Mucosa of descending colon (tissue), 3 donors: ENCODE results near the gene MAGEE2. TPM values are rescaled to one million over a fixed set of nuclear protein-coding genes. Genes with fewer than 3 reads are reported as not detected.
"Not testable (repeated sequence)": the region's sequence is repeated elsewhere in the genome, so short reads cannot be mapped to it uniquely, and the experiment has no call there.

ENCODE experiments used
- ATAC-seq: fragments of 200-7000 bp; cut with Tn5 transposase; one replicate; pipeline ENCODE4 v1.9.1; 2020; ENCODE audit warnings: mild to moderate bottlenecking, moderate library complexity
- DNase-seq, 3 donors: peaks; one replicate each; pipeline ENCODE4 v3.0.0-alpha.2; 2020
- H3K36me3 ChIP-seq: fragments of 200-600 bp; one replicate; pipeline ENCODE4 v1.8.0; 2021; ENCODE audit warnings: low read depth, mild to moderate bottlenecking
- H3K4me1 ChIP-seq: fragments of 200-600 bp; one replicate; pipeline ENCODE4 v1.8.0; 2021; ENCODE audit warnings: low read depth, mild to moderate bottlenecking
- H3K4me3 ChIP-seq: fragments of 200-600 bp; one replicate; pipeline ENCODE4 v1.8.0; 2021; ENCODE audit warnings: mild to moderate bottlenecking
- H3K9me3 ChIP-seq: fragments of 200-600 bp; one replicate; pipeline ENCODE4 v1.8.0; 2021; ENCODE audit warnings: mild to moderate bottlenecking
- CTCF ChIP-seq: fragments of 200-600 bp; IDR thresholded peaks from one replicate; pipeline ENCODE4 v1.8.0; 2022; ENCODE audit warnings: antibody characterized with exemption, mild to moderate bottlenecking
- intact Hi-C, 2 donors: fragments of 100-400 bp; cut with DNase I in 1 of 2; cut with micrococcal nuclease in 1 of 2; formaldehyde crosslinking; loops; one replicate each; pipeline versions ENCODE4 v1.11.0 to v1.11.1; 2022; cut with DNase I, micrococcal nuclease
- long read RNA-seq, 2 donors: library from polyadenylated mRNA; unstranded; transcript quantifications; one replicate each; pipeline ENCODE4 v2.0.0, GENCODE V29; 2019 to 2021
- total RNA-seq, 3 donors: library from RNA; stranded (reverse); fragmentation: NEBNext Ultra II Directional in 2 of 3; extraction: Animal tissue kit (Norgen Biotek cat#: 25700) in 2 of 3; gene quantifications; one replicate each; pipeline versions ENCODE4 v1.2.1 to v1.2.4, GENCODE V29; 2021 to 2023
- donor health status: DM: no; HTN: no; CAD: no; lungs with moderate emphysema.
- donor health status: DM: no; HTN: no; CAD: no.
- donor health status: DM: no; HTN: yes; CAD: no.

MAGEE2 gene, protein sequence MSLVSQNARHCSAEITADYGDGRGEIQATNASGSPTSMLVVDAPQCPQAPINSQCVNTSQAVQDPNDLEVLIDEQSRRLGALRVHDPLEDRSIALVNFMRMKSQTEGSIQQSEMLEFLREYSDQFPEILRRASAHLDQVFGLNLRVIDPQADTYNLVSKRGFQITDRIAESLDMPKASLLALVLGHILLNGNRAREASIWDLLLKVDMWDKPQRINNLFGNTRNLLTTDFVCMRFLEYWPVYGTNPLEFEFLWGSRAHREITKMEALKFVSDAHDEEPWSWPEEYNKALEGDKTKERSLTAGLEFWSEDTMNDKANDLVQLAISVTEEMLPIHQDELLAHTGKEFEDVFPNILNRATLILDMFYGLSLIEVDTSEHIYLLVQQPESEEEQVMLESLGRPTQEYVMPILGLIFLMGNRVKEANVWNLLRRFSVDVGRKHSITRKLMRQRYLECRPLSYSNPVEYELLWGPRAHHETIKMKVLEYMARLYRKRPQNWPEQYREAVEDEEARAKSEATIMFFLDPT
- under 1 TPM in 2 of 3 donors, not detected in 1; 0.12 to 0.25 TPM for total RNA-seq
- long read RNA-seq, donor 1: 0 reads
- long read RNA-seq, donor 2: 0 reads

DNA sequence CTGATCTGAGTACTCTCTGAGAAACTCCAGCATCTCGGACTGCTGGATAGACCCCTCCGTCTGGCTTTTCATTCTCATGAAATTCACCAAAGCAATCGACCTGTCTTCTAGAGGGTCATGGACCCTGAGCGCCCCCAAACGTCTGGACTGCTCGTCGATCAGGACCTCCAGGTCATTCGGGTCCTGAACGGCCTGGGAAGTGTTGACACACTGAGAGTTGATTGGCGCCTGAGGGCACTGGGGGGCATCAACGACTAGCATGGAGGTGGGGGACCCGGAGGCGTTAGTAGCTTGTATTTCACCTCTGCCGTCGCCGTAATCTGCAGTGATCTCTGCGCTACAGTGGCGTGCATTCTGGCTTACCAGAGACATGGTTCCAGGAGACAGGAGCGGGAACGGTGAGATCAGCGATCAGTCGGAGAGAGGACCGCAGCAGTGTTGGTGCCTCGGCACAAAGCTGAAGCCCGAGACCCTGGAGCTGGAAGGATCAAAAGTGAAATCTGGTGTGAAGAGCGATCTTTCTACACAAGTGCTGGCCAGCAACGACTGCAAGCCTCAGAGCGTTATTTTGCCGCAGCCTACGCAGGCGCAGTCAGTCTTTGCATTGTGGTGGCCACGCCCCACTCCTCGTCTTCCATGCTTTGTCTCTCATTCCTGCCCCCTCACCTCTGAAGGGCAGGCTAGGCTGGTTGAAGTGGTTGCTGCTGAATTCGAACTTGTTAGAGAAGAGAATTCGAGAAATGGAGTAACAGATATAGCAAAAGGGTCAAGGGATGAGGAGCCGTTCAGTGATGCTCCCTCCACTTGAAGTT, at the start of gene MAGEE2:
Gene MAGEE2 (minus strand): TSS at position 575 of the 812 bp plus-strand sequence. CDS start 203 bp downstream, at position 372.
- TF ChIP-seq CTCF: no peak
- ATAC-seq (no peak), DNase-seq (peak in 2 of 3 donors; percentile 4 to 10)
- Histone ChIP-seq H3K36me3 (no peaks in the 10 kb centered on the region), H3K4me1 (no peaks in the 10 kb centered on the region), H3K4me3 (no peak within 1 kb of the TSS), H3K9me3 (no peaks in the 10 kb centered on the region)
- intact Hi-C loops: no loop called here

- H3K36me3 ChIP-seq: no peaks in the 10 kb centered on the region
- TF ChIP-seq CTCF: no peak
- H3K9me3 ChIP-seq: no peaks in the 10 kb centered on the region
- intact Hi-C loops: no loop called here
- DNase-seq (no peak), ATAC-seq (no peak)
- H3K4me3 ChIP-seq: no peak overlapping the region
- H3K4me1 ChIP-seq: no peaks in the 10 kb centered on the region
These were observed 1.2 kb upstream of the MAGEE2 start for GRCh38 chrX:75786290-75786689.

DNA sequence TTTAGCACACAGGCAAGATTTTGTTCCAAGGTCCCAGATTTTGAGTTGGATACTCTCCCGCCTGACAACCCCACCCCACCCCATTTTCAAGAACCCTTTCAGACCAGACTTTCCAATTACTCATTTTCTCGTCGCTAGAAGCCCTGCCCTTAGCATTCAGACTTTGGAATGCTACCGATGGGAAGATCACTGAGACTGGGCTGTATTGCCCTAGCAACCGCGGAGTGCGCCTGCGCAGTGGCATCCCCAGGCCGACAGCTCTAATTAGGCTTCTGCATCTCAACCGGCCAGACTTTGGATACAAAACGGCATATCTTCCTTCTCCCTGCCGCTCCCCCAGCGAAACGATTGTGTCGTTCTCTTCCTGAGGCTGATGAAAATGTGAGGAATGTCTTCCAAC, 3.4 kb downstream of the MAGEE2 start:
- no peaks in the 10 kb centered on the region for H3K36me3 ChIP-seq
- DNase-seq (peak in 2 of 3 donors; percentile 3 to 27), ATAC-seq (no peak)
- intact Hi-C loops: no loop called here
- H3K4me1 ChIP-seq: no peaks in the 10 kb centered on the region
- H3K4me3 ChIP-seq: no peak overlapping the region
- TF ChIP-seq CTCF: no peak
- no peaks in the 10 kb centered on the region for H3K9me3 ChIP-seq

- ATAC-seq, DNase-seq, intact Hi-C loops, H3K9me3 ChIP-seq, H3K4me1 ChIP-seq, H3K4me3 ChIP-seq, H3K36me3 ChIP-seq: not testable (repeated sequence)
These were observed 17.0 kb downstream of the MAGEE2 start for GRCh38 chrX:75768063-75768462.

- ATAC-seq: no peak
- Histone ChIP-seq H3K36me3 (no peaks in the 10 kb centered on the region), H3K4me1 (peaks cover 2% of the 10 kb centered on the region), H3K4me3 (no peak overlapping the region), H3K9me3 (peaks cover 18% of the 10 kb centered on the region)
- no peak for TF ChIP-seq CTCF
- no peak for DNase-seq
- intact Hi-C loops: no loop called here
These were observed 36.6 kb downstream of the MAGEE2 start for GRCh38 chrX:75748431-75748830.
